H4 (cell line): Measurements from ENCODE around the gene MGST3. TPM values are rescaled to one million over a fixed set of nuclear protein-coding genes. Genes with fewer than 3 reads are reported as not detected.
"Not testable (repeated sequence)": the region's sequence is repeated elsewhere in the genome, so short reads cannot be mapped to it uniquely, and the experiment has no call there.

Source experiments
- DNase-seq: peaks from one replicate; pipeline ENCODE4 v3.0.0-alpha.2; 2015; ENCODE audit warnings: low spot score
- total RNA-seq: library from RNA; depleted of rRNA; stranded (reverse); fragments of >200 nt; shearing (Covaris generic); gene quantifications from 2 replicates; pipeline ENCODE4 v1.2.3, GENCODE V29; 2014

Gene MGST3
- total RNA-seq, 1 experiment from 2014 or later: 128 TPM

GRCh38 chr1:165658766-165659580 lies 27.9 kb downstream of the MGST3 start:
- DNase-seq: not testable (repeated sequence)

- DNase-seq: no peak
Observed at GRCh38 chr1:165659581-165659895, 28.5 kb downstream of the MGST3 start.

GRCh38 chr1:165661703-165662102 lies 30.7 kb downstream of the MGST3 start:
- no peak for DNase-seq

- no peak for DNase-seq
Observed at GRCh38 chr1:165662186-165662585, 31.2 kb downstream of the MGST3 start.

GRCh38 chr1:165666152-165666825 lies 35.3 kb downstream of the MGST3 start:
- no peak for DNase-seq

- no peak for DNase-seq
Observed at GRCh38 chr1:165668184-165668583, 37.1 kb downstream of the MGST3 start.

- DNase-seq: no peak
Observed at GRCh38 chr1:165671526-165671925, 40.5 kb downstream of the MGST3 start.

GRCh38 chr1:165674599-165674998 lies 43.6 kb downstream of the MGST3 start:
- no peak for DNase-seq

GRCh38 chr1:165675794-165676193 lies 44.8 kb downstream of the MGST3 start:
- no peak for DNase-seq

- DNase-seq: no peak
Observed at GRCh38 chr1:165678509-165678908, 47.5 kb downstream of the MGST3 start.

- DNase-seq: no peak
Observed at GRCh38 chr1:165679282-165680036, 48.4 kb downstream of the MGST3 start.

- DNase-seq: no peak
Observed at GRCh38 chr1:165680303-165680702, 49.3 kb downstream of the MGST3 start.

GRCh38 chr1:165680773-165681172 lies 49.7 kb downstream of the MGST3 start:
- DNase-seq: not testable (repeated sequence)

GRCh38 chr1:165683848-165684485 lies 52.9 kb downstream of the MGST3 start:
- DNase-seq: no peak

- DNase-seq: no peak
Observed at GRCh38 chr1:165686121-165686970, 55.3 kb downstream of the MGST3 start.

- DNase-seq: no peak
Observed at GRCh38 chr1:165686971-165687433, 56.0 kb downstream of the MGST3 start.

GRCh38 chr1:165688046-165688445 lies 57.0 kb downstream of the MGST3 start:
- DNase-seq: no peak

GRCh38 chr1:165695031-165695430 lies 64.0 kb downstream of the MGST3 start:
- no peak for DNase-seq

- DNase-seq: peak; percentile 67
Observed at GRCh38 chr1:165696625-165697100, 65.6 kb downstream of the MGST3 start.

GRCh38 chr1:165697491-165697880 lies 66.5 kb downstream of the MGST3 start:
- DNase-seq: no peak
